Breast epithelium (tissue), 3 donors: ENCODE data around the gene MGAT4A.

Experiments
- POLR2A ChIP-seq: fragments of 450-650 bp; IDR thresholded peaks from one replicate; pipeline ENCODE4 v1.6.1; 2016; ENCODE audit warnings: antibody characterized with exemption, mild to moderate bottlenecking, moderate library complexity
- TF ChIP-seq, protein P1 (sequence below), 3 donors: fragments of 450-650 bp; IDR thresholded peaks; one replicate each; pipeline ENCODE4 v1.5.1; 2016 to 2017; ENCODE audit warnings: antibody characterized with exemption in 3 of 3, mild to moderate bottlenecking in 3 of 3, moderate library complexity in 3 of 3

DNA sequence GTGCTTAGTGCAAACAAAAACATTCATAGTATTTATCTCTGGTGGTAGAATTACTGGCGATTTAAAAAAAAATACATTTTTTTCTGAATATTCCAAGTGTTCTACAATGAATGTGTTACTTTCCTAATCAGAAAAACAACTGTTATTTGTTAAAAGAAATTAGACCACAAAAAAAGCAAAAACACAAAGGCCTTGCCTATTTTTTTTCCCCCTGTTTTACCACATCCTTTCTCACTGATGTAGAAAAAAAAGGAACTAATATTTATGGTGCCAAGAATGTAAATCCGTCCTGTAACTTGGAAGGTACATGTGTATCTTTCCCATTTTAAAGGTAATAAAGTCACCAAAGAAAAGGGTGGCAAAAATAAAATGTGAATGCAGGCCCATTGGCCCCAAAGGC, 28.4 kb upstream of the MGAT4A start:
- no peak for TF ChIP-seq POLR2A
- TF ChIP-seq, protein P1, sequence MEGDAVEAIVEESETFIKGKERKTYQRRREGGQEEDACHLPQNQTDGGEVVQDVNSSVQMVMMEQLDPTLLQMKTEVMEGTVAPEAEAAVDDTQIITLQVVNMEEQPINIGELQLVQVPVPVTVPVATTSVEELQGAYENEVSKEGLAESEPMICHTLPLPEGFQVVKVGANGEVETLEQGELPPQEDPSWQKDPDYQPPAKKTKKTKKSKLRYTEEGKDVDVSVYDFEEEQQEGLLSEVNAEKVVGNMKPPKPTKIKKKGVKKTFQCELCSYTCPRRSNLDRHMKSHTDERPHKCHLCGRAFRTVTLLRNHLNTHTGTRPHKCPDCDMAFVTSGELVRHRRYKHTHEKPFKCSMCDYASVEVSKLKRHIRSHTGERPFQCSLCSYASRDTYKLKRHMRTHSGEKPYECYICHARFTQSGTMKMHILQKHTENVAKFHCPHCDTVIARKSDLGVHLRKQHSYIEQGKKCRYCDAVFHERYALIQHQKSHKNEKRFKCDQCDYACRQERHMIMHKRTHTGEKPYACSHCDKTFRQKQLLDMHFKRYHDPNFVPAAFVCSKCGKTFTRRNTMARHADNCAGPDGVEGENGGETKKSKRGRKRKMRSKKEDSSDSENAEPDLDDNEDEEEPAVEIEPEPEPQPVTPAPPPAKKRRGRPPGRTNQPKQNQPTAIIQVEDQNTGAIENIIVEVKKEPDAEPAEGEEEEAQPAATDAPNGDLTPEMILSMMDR (IDR thresholded peaks at IDR 0.05): no peak
